HepG2 (cell line): ENCODE results near the gene PAPPA2. TPM values are rescaled to one million over a fixed set of nuclear protein-coding genes. Genes with fewer than 3 reads are reported as not detected.

Experiments
- ATAC-seq: fragments of 200-7000 bp; cut with Tn5 transposase; 3 replicates; pipeline ENCODE4 v1.9.1; 2020; ENCODE audit warnings: mild to moderate bottlenecking, moderate library complexity
- BruUV-seq: library from RNA; stranded (reverse); fragments of 400-500 nt; replicated peaks from 2 replicates; lab custom pipeline; 2021; lab: Mats Ljungman, UMichigan
- CTCF ChIA-PET: fragments of 300-600 bp; formaldehyde crosslinking; extraction: SDS; loops from one replicate; lab custom pipeline; 2021; ENCODE audit warnings: low total read pairs, inconsistent platforms, low intra/inter-chr PET ratio; lab: Yijun Ruan, JAX
- POLR2A ChIA-PET: fragments of 350-600 bp; sonication (Branson Sonifier 250); formaldehyde crosslinking; loops from one replicate; lab custom pipeline; 2020; ENCODE audit warnings: antibody characterized with exemption, inconsistent platforms; lab: Yijun Ruan, JAX
- DNase-seq: peaks from one replicate; pipeline ENCODE4 v3.0.0-alpha.2; 2015; ENCODE audit warnings: low spot score
- FAIRE-seq: peaks from 3 replicates; lab custom pipeline; 2011; peaks lifted over from hg19 to GRCh38; lab: Jason Lieb, UNC
- H2AFZ ChIP-seq: one replicate; pipeline ENCODE4 v1.6.1; 2011; ENCODE audit warnings: low read length, inconsistent platforms
- H3K27ac ChIP-seq: fragments of 300-600 bp; 3 replicates; pipeline ENCODE4 v1.8.0; 2011; ENCODE audit warnings: mixed run types, mild to moderate bottlenecking, mixed read lengths, low read length, inconsistent platforms; ENCODE audit not compliant: insufficient read depth; ENCODE audit errors: extremely low read length
- H3K27me3 ChIP-seq, 2 experiments: fragments of 200-600 bp in 1 of 2; 2 replicates in 1 of 2; 3 replicates in 1 of 2; pipeline versions ENCODE4 v1.6.0 to v1.8.0; 2011; ENCODE audit warnings: low read length in 2 of 2, mild to moderate bottlenecking in 2 of 2, moderate library complexity in 2 of 2, inconsistent platforms in 1 of 2; ENCODE audit not compliant: insufficient read depth in 2 of 2, control insufficient read depth in 1 of 2
- H3K36me3 ChIP-seq, 2 experiments: fragments of 200-600 bp in 1 of 2; replicated peaks in 1 of 2; 2 replicates in 1 of 2; 3 replicates in 1 of 2; pipeline versions ENCODE4 v1.5.1 to v1.8.0; 2011; ENCODE audit warnings: low read length in 2 of 2, inconsistent platforms in 1 of 2; ENCODE audit not compliant: insufficient read depth in 2 of 2, control insufficient read depth in 1 of 2
- H3K4me1 ChIP-seq: 2 replicates; pipeline ENCODE4 v1.5.1; 2012; ENCODE audit warnings: low read length, inconsistent platforms; ENCODE audit not compliant: insufficient read depth
- H3K4me2 ChIP-seq: 2 replicates; pipeline ENCODE4 v1.6.0; 2011; ENCODE audit warnings: low read depth, low read length, inconsistent platforms
- H3K4me3 ChIP-seq, 3 experiments: fragments of 200-600 bp in 1 of 3; sonication (generic), shearing (Covaris generic) in 1 of 3; replicated peaks in 1 of 3; 2 replicates each; pipeline ENCODE4 v1.5.1; 2011 to 2016; ENCODE audit warnings: low read length in 3 of 3, inconsistent platforms in 2 of 3, low read depth in 2 of 3, mild to moderate bottlenecking in 2 of 3, control low read depth in 1 of 3, mixed read lengths in 1 of 3; ENCODE audit not compliant: insufficient read depth in 1 of 3
- H3K79me2 ChIP-seq: one replicate; pipeline ENCODE4 v1.6.1; 2011; ENCODE audit warnings: low read length, inconsistent platforms; ENCODE audit not compliant: insufficient read depth
- H3K9ac ChIP-seq: 2 replicates; pipeline ENCODE4 v1.6.0; 2011; ENCODE audit warnings: mild to moderate bottlenecking, low read depth, low read length, inconsistent platforms; ENCODE audit not compliant: insufficient read depth
- H3K9me3 ChIP-seq: 2 replicates; pipeline ENCODE4 v1.5.1; 2012; ENCODE audit warnings: mild to moderate bottlenecking, low read length
- H4K20me1 ChIP-seq: 2 replicates; pipeline ENCODE4 v1.6.0; 2011; ENCODE audit warnings: inconsistent platforms, mild to moderate bottlenecking, low read length, moderate library complexity; ENCODE audit not compliant: insufficient read depth
- ETV6 ChIP-seq: sonication (generic); formaldehyde crosslinking; conservative IDR thresholded peaks from 2 replicates; pipeline ENCODE4 v1.4.0; 2020; ENCODE audit warnings: missing genetic modification reagents
- KDM5A ChIP-seq: fragments of 200-600 bp; sonication (generic); IDR thresholded peaks from 2 replicates; pipeline ENCODE4 v1.7.0; 2018; ENCODE audit warnings: antibody characterized with exemption, mild to moderate bottlenecking, low read length, borderline replicate concordance
- POGZ ChIP-seq: sonication (generic); formaldehyde crosslinking; IDR thresholded peaks from 2 replicates; pipeline ENCODE4 v1.4.0; 2020; ENCODE audit warnings: mild to moderate bottlenecking, missing genetic modification reagents
- STAT5B ChIP-seq: sonication (generic); formaldehyde crosslinking; IDR thresholded peaks from 2 replicates; pipeline ENCODE4 v1.4.0; 2020; ENCODE audit warnings: missing genetic modification reagents
- ZNF652 ChIP-seq: IDR thresholded peaks from 2 replicates; pipeline ENCODE4 v1.6.1; 2016; ENCODE audit warnings: low read depth, borderline replicate concordance
- WGBS: methylation state at CpG from one replicate; pipeline ENCODE4 v1.1.6; 2017; ENCODE audit warnings: low lambda C conversion rate; 5-methylcytosine and 5-hydroxymethylcytosine counted together
- in situ Hi-C: cut with HindIII; loops from 2 replicates; pipeline ENCODE4 v1.10.0; 2017; ENCODE audit warnings: low pct_unique_long_range_greater_than_20kb; ENCODE audit not compliant: extremely low pct_ligation_motif_present
- intact Hi-C: fragments of 100-400 bp; cut with micrococcal nuclease; formaldehyde crosslinking; loops from one replicate; pipeline ENCODE4 v1.10.0; 2022; ENCODE audit not compliant: unreplicated experiment
- polyA plus RNA-seq, 8 experiments: library from polyadenylated mRNA; depleted of rRNA in 3 of 8; stranded (reverse) in 7 of 8; unstranded in 1 of 8; fragments of >200 nt; fragmentation: Illumina TruSeq in 4 of 8; extraction: Trizol in 4 of 8; gene quantifications; 2 replicates each; pipeline versions ENCODE4 v1.2.1 to v1.2.3, GENCODE V29; 2011 to 2016; ENCODE audit warnings: low read depth in 4 of 8, missing spikeins in 1 of 8, mixed read lengths in 1 of 8; ENCODE audit not compliant: insufficient read depth in 1 of 8
- total RNA-seq, 5 experiments: library from RNA; depleted of rRNA; stranded (reverse); fragments of >200 nt; fragmentation: Illumina TruSeq; extraction: Trizol; gene quantifications; 2 replicates each; pipeline ENCODE4 v1.2.3, GENCODE V29; 2016; ENCODE audit warnings: low read depth in 1 of 5
- TF ChIP-seq, protein P1 (sequence below): sonication (generic); formaldehyde crosslinking; IDR thresholded peaks from 2 replicates; pipeline ENCODE4 v1.4.0; 2020; ENCODE audit warnings: missing genetic modification reagents, borderline replicate concordance

Gene PAPPA2
- total and polyA plus RNA-seq, 2 of the 13 experiments (the other 11 are each of a cell fraction or from before 2014, with no cell fraction given) = 0.01 TPM; not detected in 1

GRCh38 chr1:176853503-176853902 lies 390.5 kb downstream of the PAPPA2 start:
- H3K36me3 ChIP-seq = no peaks in the 10 kb centered on the region
- H3K4me3 ChIP-seq = no peak overlapping the region
- no peak overlapping the region for H3K9ac ChIP-seq
- no peak overlapping the region for H3K4me2 ChIP-seq
- FAIRE-seq = no peak
- TF ChIP-seq ETV6 (CRISPR knock-in tag) (no peak), POGZ (CRISPR knock-in tag) (no peak), ZNF652 (no peak)
- TF ChIP-seq, protein P1, sequence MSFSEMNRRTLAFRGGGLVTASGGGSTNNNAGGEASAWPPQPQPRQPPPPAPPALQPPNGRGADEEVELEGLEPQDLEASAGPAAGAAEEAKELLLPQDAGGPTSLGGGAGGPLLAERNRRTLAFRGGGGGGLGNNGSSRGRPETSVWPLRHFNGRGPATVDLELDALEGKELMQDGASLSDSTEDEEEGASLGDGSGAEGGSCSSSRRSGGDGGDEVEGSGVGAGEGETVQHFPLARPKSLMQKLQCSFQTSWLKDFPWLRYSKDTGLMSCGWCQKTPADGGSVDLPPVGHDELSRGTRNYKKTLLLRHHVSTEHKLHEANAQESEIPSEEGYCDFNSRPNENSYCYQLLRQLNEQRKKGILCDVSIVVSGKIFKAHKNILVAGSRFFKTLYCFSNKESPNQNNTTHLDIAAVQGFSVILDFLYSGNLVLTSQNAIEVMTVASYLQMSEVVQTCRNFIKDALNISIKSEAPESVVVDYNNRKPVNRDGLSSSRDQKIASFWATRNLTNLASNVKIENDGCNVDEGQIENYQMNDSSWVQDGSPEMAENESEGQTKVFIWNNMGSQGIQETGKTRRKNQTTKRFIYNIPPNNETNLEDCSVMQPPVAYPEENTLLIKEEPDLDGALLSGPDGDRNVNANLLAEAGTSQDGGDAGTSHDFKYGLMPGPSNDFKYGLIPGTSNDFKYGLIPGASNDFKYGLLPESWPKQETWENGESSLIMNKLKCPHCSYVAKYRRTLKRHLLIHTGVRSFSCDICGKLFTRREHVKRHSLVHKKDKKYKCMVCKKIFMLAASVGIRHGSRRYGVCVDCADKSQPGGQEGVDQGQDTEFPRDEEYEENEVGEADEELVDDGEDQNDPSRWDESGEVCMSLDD (CRISPR knock-in tag) = no peak
- H2AFZ ChIP-seq = no peak overlapping the region
- in situ Hi-C loops (no loop called here), intact Hi-C loops (no loop called here)
- no peaks in the 10 kb centered on the region for H3K4me1 ChIP-seq
- no peak for ATAC-seq
- no peaks in the 10 kb centered on the region for H3K79me2 ChIP-seq
- H4K20me1 ChIP-seq = no peaks in the 10 kb centered on the region
- no peak overlapping the region for H3K27ac ChIP-seq
- no peak for DNase-seq
- WGBS = 0% methylated on average over 3 of the region's 3 CpGs
- H3K9me3 ChIP-seq = no peaks in the 10 kb centered on the region
- no TSS peak for BruUV-seq
- ChIA-PET CTCF (no interaction called here), POLR2A (no interaction called here)
- H3K27me3 ChIP-seq = no peaks in the 10 kb centered on the region

DNA sequence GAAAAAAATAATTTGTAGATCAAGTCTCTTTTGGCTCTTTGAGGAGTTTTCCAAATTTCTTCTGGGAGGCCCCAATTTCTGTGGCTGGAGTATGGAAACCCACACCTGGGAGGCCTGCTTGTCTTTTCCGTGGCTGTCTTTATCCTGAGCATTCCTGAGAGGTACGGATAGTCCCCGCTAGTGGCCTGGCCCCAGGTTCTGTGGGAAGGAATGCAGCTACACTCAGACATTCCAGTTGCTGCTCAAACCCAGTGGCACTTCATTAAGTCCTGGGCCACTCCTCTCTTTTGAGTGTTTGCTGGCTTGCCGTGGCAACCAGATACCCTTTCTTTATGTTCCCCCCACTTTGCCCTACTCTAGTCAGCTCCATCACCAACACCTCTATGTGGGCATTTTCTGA lies 391.1 kb downstream of the PAPPA2 start:
- 19% methylated on average over 4 of the region's 4 CpGs for WGBS
- Histone ChIP-seq H3K79me2 (no peaks in the 10 kb centered on the region), H3K36me3 (no peaks in the 10 kb centered on the region), H4K20me1 (no peaks in the 10 kb centered on the region), H3K27me3 (no peaks in the 10 kb centered on the region), H3K9me3 (no peaks in the 10 kb centered on the region), H3K27ac (no peak overlapping the region), H2AFZ (no peak overlapping the region), H3K4me3 (no peak overlapping the region), H3K9ac (no peak overlapping the region), H3K4me1 (no peaks in the 10 kb centered on the region), H3K4me2 (no peak overlapping the region)
- no peak for ATAC-seq
- intact Hi-C loops (no loop called here), in situ Hi-C loops (no loop called here)
- ChIA-PET CTCF (no interaction called here), POLR2A (no interaction called here)
- TF ChIP-seq STAT5B (CRISPR knock-in tag) (no peak), KDM5A (no peak)
- BruUV-seq = no TSS peak
- FAIRE-seq = no peak
- DNase-seq = no peak
